NCI-H2196 (cell line): Measurements from ENCODE around the gene MADD.
"Not testable (repeated sequence)": the region's sequence is repeated elsewhere in the genome, so short reads cannot be mapped to it uniquely, and the experiment has no call there.

Experiments
- DNase-seq: peaks from one replicate; lab custom pipeline; 2025; ENCODE audit not compliant: unreplicated experiment; lab: John Stamatoyannopoulos, UW

MADD gene

DNA sequence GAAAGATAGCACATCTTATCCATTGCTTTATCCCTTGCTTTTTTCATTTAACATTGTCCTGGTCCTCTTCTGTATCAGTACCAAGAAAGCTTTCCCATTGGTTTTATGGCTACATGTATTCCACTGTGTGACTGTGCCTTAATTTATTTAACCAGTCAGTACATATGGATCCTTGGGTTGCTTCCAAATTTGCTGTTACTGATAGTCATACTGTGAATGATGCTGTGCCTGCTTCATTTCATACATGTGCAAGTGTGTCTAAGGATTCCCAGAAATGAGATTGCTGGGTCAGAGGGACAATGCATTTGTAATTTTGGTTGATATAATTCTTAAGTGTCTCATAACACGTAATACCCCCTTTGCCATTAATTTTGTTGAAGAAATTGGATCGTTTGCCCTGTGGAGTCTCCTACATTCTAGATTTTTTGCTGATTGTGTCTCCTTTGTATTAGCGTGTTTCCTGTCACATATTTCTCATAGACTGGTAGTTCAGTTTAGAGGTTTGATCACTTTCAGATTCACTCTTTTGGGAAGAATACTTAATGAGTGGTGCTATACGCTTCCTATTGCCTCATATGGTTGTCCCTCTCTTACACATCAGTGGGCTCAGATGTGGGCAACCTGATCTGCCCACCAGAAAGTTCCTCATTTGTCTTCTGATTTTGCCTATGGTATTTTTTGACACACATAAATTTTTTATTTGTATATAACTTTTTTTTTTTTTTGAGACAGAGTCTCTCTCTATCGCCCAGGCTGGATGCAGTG is 47.3 kb downstream of the MADD start:
- DNase-seq, result no peak

- DNase-seq, result no peak
Observed at GRCh38 chr11:47318166-47318565, 48.2 kb downstream of the MADD start.

GRCh38 chr11:47324520-47324919 is 54.6 kb downstream of the MADD start:
- DNase-seq, result no peak

GRCh38 chr11:47325271-47326041 is 55.5 kb downstream of the MADD start:
- DNase-seq, result peak; percentile 84

- no peak for DNase-seq
Observed at GRCh38 chr11:47326198-47326597, 56.3 kb downstream of the MADD start.

DNA sequence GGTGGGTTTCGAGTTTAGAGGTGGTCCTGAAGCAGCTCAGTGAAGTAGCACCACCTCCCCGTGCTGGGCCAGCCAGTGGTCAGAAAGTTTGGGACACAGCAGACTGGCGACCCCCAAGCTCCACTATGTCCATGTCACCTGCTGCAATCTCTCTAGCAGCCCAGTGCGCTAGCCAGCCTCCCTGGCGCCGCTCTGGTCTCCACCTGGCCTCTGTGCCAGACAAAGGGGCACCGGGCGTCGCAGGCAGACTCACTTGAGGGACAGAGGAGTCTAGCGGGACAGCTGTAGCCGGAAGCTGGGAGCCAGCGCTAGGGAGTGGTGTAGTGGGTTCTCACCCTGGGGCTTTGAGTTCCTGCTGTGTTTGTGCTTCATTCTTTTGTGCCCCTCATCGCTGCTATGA is 57.1 kb downstream of the MADD start:
- DNase-seq, result peak; percentile 51

GRCh38 chr11:47327949-47328348 is 58.0 kb downstream of the MADD start:
- no peak for DNase-seq

DNA sequence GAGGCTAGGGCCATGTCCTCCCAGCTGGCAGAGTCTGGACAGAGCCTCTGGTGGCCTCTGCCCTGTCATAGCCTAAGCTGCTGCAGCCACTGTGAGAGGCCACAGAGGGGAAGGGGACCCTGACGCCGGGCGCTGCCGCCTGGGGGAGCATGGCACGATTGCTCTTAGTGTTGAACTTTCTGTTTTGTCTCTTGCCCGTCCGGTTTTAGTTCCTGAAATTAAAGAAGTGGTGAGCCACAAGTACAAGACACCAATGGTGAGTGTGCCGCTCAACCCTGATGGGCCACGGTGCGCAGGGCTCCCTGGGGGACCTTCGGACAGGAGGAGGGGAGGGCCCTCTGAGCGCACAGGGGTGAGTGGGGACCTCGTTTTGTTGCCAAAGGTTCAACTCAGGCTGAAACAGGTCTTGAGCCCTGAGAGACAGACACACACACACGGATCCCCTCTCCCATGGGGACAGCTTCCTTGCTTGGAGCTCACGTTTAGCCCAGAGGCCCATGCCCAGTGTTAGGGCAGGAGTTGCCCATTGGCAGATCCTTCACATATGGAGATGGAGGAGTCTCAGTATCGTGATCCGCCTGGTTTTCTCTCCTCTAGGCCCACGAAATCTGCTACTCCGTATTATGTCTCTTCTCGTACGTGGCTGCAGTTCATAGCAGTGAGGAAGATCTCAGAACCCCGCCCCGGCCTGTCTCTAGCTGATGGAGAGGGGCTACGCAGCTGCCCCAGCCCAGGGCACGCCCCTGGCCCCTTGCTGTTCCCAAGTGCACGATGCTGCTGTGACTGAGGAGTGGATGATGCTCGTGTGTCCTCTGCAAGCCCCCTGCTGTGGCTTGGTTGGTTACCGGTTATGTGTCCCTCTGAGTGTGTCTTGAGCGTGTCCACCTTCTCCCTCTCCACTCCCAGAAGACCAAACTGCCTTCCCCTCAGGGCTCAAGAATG is 58.8 kb downstream of the MADD start:
- DNase-seq, result no peak

DNA sequence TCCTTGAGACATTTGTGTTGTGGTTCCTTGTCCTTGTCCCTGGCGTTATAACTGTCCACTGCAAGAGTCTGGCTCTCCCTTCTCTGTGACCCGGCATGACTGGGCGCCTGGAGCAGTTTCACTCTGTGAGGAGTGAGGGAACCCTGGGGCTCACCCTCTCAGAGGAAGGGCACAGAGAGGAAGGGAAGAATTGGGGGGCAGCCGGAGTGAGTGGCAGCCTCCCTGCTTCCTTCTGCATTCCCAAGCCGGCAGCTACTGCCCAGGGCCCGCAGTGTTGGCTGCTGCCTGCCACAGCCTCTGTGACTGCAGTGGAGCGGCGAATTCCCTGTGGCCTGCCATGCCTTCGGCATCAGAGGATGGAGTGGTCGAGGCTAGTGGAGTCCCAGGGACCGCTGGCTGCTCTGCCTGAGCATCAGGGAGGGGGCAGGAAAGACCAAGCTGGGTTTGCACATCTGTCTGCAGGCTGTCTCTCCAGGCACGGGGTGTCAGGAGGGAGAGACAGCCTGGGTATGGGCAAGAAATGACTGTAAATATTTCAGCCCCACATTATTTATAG is 59.6 kb downstream of the MADD start:
- no peak for DNase-seq

GRCh38 chr11:47329987-47330931 is 60.3 kb downstream of the MADD start:
- DNase-seq, result peak; percentile 45

GRCh38 chr11:47331454-47332302 is 61.7 kb downstream of the MADD start:
- DNase-seq, result no peak

DNA sequence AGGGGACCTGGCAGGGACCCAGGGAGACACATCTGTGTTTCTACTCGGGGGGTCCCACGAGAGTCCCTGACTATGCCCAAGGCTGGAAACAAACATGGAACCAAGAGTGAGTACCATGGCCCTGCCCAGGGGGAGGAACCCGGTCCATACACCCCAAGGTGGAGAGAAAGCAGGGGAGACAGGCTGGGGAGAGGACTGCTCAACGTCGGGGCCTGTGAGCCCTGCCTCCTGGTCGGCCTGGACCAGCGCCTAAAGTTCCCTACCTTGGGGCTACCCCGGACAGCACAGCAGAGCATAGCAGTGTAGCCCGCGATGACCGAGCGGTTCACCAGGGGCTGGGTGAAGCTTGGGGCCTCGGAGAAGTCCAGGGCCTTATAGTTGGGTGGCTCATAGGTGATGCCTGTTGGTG is 62.4 kb downstream of the MADD start:
- DNase-seq, result no peak

DNA sequence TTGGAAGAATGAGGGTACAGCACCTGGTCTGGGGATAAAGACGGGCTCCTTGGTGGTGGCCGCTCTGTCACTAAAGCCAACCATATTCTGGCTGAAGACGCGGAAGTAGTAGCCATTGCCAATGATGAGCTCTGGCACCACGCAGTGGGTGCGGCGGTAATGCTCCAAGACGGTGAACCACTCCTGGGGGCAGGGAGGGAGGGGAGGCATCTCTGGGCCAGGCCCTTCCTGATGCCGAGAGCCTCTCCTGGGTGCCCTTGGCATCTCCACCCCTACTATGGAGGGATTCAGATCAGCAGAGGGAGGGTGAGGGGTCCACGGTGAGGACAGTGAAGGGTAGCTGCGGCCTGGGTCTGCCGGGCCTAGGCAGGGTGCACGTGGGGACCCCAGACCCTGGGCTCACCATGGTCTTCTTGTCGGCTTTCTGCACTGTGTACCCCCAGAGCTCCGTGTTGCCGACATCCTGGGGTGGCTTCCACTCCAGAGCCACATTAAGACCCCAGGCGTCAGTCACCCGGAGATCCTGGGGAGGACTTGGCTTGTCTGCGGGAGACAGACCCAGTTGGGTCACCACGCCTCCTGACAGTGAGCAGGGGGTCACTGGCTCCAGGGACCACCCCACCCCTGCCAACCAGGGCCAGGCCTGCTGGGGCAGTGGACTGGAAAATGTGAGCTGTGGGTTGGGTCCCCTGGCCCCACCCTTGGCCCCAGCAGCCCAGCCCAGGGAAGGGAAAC is 63.0 kb downstream of the MADD start:
- no peak for DNase-seq

DNA sequence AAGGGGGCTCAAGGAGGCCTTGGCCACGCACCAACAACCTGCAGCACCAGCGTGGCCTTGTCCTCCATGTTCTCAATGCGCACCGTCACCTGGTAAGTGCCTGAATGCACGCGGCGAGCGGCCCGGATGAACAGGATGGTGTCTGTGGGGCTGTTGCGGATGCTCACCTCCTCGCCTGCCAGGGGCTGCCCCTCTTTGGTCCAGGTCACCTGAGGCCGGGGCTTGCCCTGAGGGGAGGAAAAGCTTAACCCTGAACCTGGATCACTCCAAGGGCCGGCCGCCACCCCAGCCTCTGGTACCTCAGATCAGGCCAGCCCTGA is 63.6 kb downstream of the MADD start:
- no peak for DNase-seq

DNA sequence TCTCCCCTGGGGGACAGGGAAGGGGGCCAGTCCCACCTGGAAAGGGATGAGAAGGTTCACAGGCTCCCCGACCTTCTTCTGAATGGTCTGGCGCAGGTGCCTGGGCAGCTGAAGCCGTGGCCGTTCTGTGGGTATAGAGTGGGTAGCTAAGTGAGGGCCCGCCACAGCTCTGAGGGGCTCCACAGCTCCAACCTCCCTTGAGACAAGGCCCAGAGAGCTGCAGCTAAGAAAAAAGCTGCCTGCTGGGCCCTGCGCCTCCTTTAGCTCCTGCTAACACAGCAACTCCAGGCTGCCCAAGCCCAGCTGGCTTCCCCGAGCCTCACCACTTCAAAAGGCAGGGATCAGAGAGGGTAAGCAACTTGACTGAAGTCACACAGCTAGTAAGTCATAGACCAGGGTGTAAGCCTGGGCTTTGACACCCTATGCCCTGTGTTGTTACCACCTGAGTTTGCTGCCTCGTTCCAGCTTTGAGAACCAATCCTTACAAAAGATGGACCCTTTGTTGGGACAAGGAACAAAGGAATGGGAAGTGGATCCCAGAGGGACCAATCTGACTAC is 64.0 kb downstream of the MADD start:
- DNase-seq, result no peak

GRCh38 chr11:47334699-47335411 is 64.9 kb downstream of the MADD start:
- DNase-seq, result not testable (repeated sequence)

GRCh38 chr11:47335733-47336132 is 65.8 kb downstream of the MADD start:
- DNase-seq, result no peak

GRCh38 chr11:47336595-47336994 is 66.7 kb downstream of the MADD start:
- no peak for DNase-seq
